HEK293 (cell line): ENCODE results near the gene LSM5.
"Not testable (repeated sequence)": the region's sequence is repeated elsewhere in the genome, so short reads cannot be mapped to it uniquely, and the experiment has no call there.

Experiments used
- CTCF ChIA-PET: fragments of 350-600 bp; formaldehyde crosslinking; extraction: SDS; loops from one replicate; lab custom pipeline; 2021; ENCODE audit warnings: antibody characterized with exemption; lab: Yijun Ruan, JAX
- POLR2A ChIA-PET: fragments of 300-600 bp; formaldehyde crosslinking; extraction: SDS; loops from one replicate; lab custom pipeline; 2020; ENCODE audit warnings: antibody characterized with exemption, inconsistent platforms; lab: Yijun Ruan, JAX
- H3K27ac ChIP-seq: fragments of 200-500 bp; sonication (Bioruptor generic); 2 replicates; pipeline ENCODE4 v1.5.1; 2014; ENCODE audit warnings: low read depth, low read length, control low read depth, inconsistent platforms; ENCODE audit errors: extremely low read depth
- H3K36me3 ChIP-seq, 2 experiments: fragments of 200-500 bp in 1 of 2; sonication (Bioruptor generic) in 1 of 2; 1 replicate in 1 of 2; 2 replicates in 1 of 2; pipeline ENCODE4 v1.5.1; 2014 to 2017; ENCODE audit warnings: inconsistent platforms in 2 of 2, low read length in 2 of 2; ENCODE audit not compliant: control insufficient read depth in 2 of 2, insufficient read depth in 1 of 2
- H3K4me1 ChIP-seq: fragments of 200-500 bp; sonication (Bioruptor generic); 2 replicates; pipeline ENCODE4 v1.5.1; 2014; ENCODE audit warnings: mild to moderate bottlenecking, low read length, inconsistent platforms; ENCODE audit not compliant: control insufficient read depth, insufficient read depth
- H3K4me3 ChIP-seq: 2 replicates; pipeline ENCODE4 v1.5.1; 2011; ENCODE audit warnings: low read depth, mild to moderate bottlenecking, control low read depth, low read length, moderate library complexity
- H3K9me3 ChIP-seq: fragments of 200-500 bp; sonication (Bioruptor generic); 2 replicates; pipeline ENCODE4 v1.5.1; 2014; ENCODE audit warnings: low read depth, low read length, inconsistent platforms; ENCODE audit not compliant: control insufficient read depth, insufficient read depth
- BCL11B ChIP-seq: fragments of 450-650 bp; formaldehyde crosslinking; IDR thresholded peaks from 2 replicates; pipeline ENCODE4 v1.5.1; 2016; ENCODE audit warnings: low read depth, missing biosample characterization, missing genetic modification characterization
- MYNN ChIP-seq: fragments of 450-650 bp; formaldehyde crosslinking; IDR thresholded peaks from 2 replicates; pipeline ENCODE4 v1.5.1; 2016; ENCODE audit warnings: missing biosample characterization, missing genetic modification characterization, borderline replicate concordance
- REST ChIP-seq: fragments of 450-650 bp; formaldehyde crosslinking; IDR thresholded peaks from 2 replicates; pipeline ENCODE4 v1.5.1; 2016; ENCODE audit warnings: missing biosample characterization, missing genetic modification characterization
- ZBTB17 ChIP-seq: fragments of 450-650 bp; formaldehyde crosslinking; IDR thresholded peaks from 2 replicates; pipeline ENCODE4 v1.5.1; 2016; ENCODE audit warnings: missing biosample characterization, missing genetic modification characterization
- ZFP41 ChIP-seq: fragments of 450-650 bp; formaldehyde crosslinking; IDR thresholded peaks from 2 replicates; pipeline ENCODE4 v1.5.1; 2016; ENCODE audit warnings: missing biosample characterization, missing genetic modification characterization, borderline replicate concordance
- ZNF146 ChIP-seq: fragments of 450-650 bp; formaldehyde crosslinking; IDR thresholded peaks from 2 replicates; pipeline ENCODE4 v1.5.1; 2016; ENCODE audit warnings: missing biosample characterization, missing genetic modification characterization
- ZNF24 ChIP-seq: fragments of 450-650 bp; formaldehyde crosslinking; IDR thresholded peaks from 2 replicates; pipeline ENCODE4 v1.5.1; 2016; ENCODE audit warnings: missing biosample characterization, missing genetic modification characterization
- ZNF548 ChIP-seq: fragments of 450-650 bp; formaldehyde crosslinking; IDR thresholded peaks from 2 replicates; pipeline ENCODE4 v1.5.1; 2016; ENCODE audit warnings: missing biosample characterization, missing genetic modification characterization
- ZNF600 ChIP-seq: fragments of 450-650 bp; formaldehyde crosslinking; IDR thresholded peaks from 2 replicates; pipeline ENCODE4 v1.5.1; 2016; ENCODE audit warnings: missing biosample characterization, missing genetic modification characterization
- ZNF768 ChIP-seq: fragments of 450-650 bp; formaldehyde crosslinking; IDR thresholded peaks from 2 replicates; pipeline ENCODE4 v1.5.1; 2018; ENCODE audit warnings: missing biosample characterization, mild to moderate bottlenecking, missing genetic modification characterization
- ZNF791 ChIP-seq: fragments of 450-650 bp; formaldehyde crosslinking; IDR thresholded peaks from 2 replicates; pipeline ENCODE4 v1.5.1; 2016; ENCODE audit warnings: missing biosample characterization, missing genetic modification characterization
- ZSCAN18 ChIP-seq: fragments of 450-650 bp; formaldehyde crosslinking; IDR thresholded peaks from 2 replicates; pipeline ENCODE4 v1.5.1; 2016; ENCODE audit warnings: missing biosample characterization, missing genetic modification characterization
- TF ChIP-seq, protein P1 (sequence below): fragments of 450-650 bp; IDR thresholded peaks from 2 replicates; pipeline ENCODE4 v1.5.1; 2018; ENCODE audit warnings: missing biosample characterization, missing genetic modification characterization
- TF ChIP-seq, protein P2 (sequence below): fragments of 450-650 bp; formaldehyde crosslinking; optimal IDR thresholded peaks from 2 replicates; pipeline ENCODE3; 2016; ENCODE audit warnings: missing biosample characterization, mild to moderate bottlenecking, missing genetic modification characterization
- TF ChIP-seq, protein P3 (sequence below): fragments of 450-650 bp; formaldehyde crosslinking; IDR thresholded peaks from 2 replicates; pipeline ENCODE4 v1.5.1; 2016; ENCODE audit warnings: missing biosample characterization, missing genetic modification characterization
- TF ChIP-seq, protein P4 (sequence below): fragments of 450-650 bp; formaldehyde crosslinking; IDR thresholded peaks from 2 replicates; pipeline ENCODE4 v1.5.1; 2016; ENCODE audit warnings: missing biosample characterization, missing genetic modification characterization

Gene LSM5

GRCh38 chr7:32501522-32501921 is 11.3 kb upstream of the LSM5 start (continued):
- TF ChIP-seq MYNN (no peak), ZFP41 (no peak), REST (tag by site-specific recombination) (no peak)

- CTCF ChIA-PET: interaction anchor here (1.4 kb wide), 1 partner anchor 21 kb away, joined by 3 read pairs; no protein-coding TSS in a partner anchor
- Histone ChIP-seq H3K4me3 (no peak overlapping the region), H3K27ac (no peak overlapping the region), H3K9me3 (no peaks in the 10 kb centered on the region), H3K36me3 (no peaks in the 10 kb centered on the region; a peak in 1 of 3 replicates), H3K4me1 (0 out of 2 replicates have a peak, but pooled peaks cover 3% of the 10 kb centered on the region)
- POLR2A ChIA-PET: no interaction called here
- no peak for TF ChIP-seq ZNF548 (tag by site-specific recombination)
These were observed 10.8 kb upstream of the LSM5 start for GRCh38 chr7:32500922-32501341.

DNA sequence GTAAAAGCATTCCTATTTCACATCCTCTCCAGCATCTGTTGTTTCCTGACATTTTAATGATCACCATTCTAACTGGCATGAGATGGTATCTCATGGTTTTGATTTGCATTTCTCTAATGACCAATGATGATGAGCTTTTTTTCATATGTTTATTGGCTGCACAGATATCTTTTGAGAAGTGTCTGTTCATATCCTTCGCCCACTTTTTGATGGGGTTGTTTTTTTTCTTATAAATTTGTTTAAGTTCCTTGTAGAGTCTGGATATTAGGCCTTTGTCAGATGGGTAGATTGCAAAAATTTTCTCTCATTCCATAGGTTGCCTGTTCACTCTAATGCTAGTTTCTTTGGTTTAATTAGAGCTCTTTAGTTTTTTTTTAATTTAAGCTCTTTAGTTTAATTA is 10.0 kb upstream of the LSM5 start:
- H3K4me3 ChIP-seq, H3K9me3 ChIP-seq, H3K27ac ChIP-seq, H3K4me1 ChIP-seq, POLR2A ChIA-PET, H3K36me3 ChIP-seq: not testable (repeated sequence)
- CTCF ChIA-PET: interaction anchor here (1.4 kb wide), 1 partner anchor 20 kb away, joined by 3 read pairs; no protein-coding TSS in a partner anchor

GRCh38 chr7:32499755-32500154 is 9.6 kb upstream of the LSM5 start:
- POLR2A ChIA-PET, H3K27ac ChIP-seq: not testable (repeated sequence)

DNA sequence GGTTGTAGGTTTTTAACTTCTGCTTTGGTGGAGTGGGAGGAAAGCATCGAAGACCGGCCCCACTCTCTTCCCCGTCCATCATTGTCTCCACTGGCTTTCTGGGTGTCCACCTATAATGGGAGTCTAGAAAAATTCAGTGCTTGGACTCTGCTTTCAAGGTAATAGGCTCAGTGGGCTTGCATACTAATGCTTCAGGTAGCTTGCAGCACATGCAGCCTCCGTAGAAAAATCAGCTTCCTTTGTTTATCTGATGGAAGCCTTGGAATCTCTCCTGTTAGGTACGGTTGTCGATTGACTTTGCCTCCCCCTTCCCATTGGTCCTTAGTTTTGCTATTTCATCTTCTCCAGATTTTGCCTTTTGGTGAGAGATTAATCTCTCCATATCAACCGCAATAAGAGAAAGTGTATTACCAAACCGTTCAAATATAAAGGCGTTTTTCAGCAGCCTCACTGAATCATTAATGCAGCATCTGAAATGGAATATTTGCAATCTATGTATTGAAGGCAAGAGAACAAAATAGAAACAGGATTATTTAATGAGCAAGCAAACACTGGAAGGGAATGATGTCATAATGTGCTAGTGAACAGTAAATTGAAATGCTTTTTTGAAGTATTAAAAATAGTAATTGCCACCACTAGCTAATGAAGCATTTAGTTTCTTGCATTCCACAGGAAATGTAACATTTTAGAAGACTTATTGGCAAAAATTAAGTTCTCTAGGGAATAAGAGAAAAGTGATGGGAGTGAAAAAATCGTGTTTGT is 6.1 kb upstream of the LSM5 start:
- Histone ChIP-seq H3K27ac (peak overlapping the region; percentile 97), H3K9me3 (no peaks in the 10 kb centered on the region), H3K4me3 (peak overlapping the region; percentile 94), H3K36me3 (no peaks in the 10 kb centered on the region), H3K4me1 (peaks cover 3% of the 10 kb centered on the region; the same call in 1 of the 2 replicates)
- POLR2A ChIA-PET: interaction anchor here (0.6 to 1.7 kb wide), 11 partner anchors 9 to 566 kb away, joined by 3 to 12 read pairs (median 4); partner anchors contain the start of gene NT5C3A
- CTCF ChIA-PET: interaction anchor here (0.6 kb wide), 1 partner anchor 271 kb away, joined by 4 read pairs; no protein-coding TSS in a partner anchor
- TF ChIP-seq ZBTB17: peak; percentile 43; the same call in 1 of the 2 replicates
- no peak for TF ChIP-seq BCL11B (tag by site-specific recombination)
- TF ChIP-seq, protein P1, sequence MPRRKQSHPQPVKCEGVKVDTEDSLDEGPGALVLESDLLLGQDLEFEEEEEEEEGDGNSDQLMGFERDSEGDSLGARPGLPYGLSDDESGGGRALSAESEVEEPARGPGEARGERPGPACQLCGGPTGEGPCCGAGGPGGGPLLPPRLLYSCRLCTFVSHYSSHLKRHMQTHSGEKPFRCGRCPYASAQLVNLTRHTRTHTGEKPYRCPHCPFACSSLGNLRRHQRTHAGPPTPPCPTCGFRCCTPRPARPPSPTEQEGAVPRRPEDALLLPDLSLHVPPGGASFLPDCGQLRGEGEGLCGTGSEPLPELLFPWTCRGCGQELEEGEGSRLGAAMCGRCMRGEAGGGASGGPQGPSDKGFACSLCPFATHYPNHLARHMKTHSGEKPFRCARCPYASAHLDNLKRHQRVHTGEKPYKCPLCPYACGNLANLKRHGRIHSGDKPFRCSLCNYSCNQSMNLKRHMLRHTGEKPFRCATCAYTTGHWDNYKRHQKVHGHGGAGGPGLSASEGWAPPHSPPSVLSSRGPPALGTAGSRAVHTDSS: no peak
- TF ChIP-seq, protein P2, sequence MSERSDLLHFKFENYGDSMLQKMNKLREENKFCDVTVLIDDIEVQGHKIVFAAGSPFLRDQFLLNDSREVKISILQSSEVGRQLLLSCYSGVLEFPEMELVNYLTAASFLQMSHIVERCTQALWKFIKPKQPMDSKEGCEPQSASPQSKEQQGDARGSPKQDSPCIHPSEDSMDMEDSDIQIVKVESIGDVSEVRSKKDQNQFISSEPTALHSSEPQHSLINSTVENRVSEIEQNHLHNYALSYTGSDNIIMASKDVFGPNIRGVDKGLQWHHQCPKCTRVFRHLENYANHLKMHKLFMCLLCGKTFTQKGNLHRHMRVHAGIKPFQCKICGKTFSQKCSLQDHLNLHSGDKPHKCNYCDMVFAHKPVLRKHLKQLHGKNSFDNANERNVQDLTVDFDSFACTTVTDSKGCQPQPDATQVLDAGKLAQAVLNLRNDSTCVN (tag by site-specific recombination): no peak
- no peak for TF ChIP-seq ZNF24
- TF ChIP-seq ZSCAN18 (tag by site-specific recombination): no peak
- no peak for TF ChIP-seq ZNF600
- TF ChIP-seq, protein P3, sequence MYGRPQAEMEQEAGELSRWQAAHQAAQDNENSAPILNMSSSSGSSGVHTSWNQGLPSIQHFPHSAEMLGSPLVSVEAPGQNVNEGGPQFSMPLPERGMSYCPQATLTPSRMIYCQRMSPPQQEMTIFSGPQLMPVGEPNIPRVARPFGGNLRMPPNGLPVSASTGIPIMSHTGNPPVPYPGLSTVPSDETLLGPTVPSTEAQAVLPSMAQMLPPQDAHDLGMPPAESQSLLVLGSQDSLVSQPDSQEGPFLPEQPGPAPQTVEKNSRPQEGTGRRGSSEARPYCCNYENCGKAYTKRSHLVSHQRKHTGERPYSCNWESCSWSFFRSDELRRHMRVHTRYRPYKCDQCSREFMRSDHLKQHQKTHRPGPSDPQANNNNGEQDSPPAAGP: no peak
- TF ChIP-seq ZNF791 (tag by site-specific recombination): no peak
- no peak for TF ChIP-seq ZNF768

More at GRCh38 chr7:32499755-32500154, 9.6 kb upstream of the LSM5 start:
- H3K36me3 ChIP-seq, CTCF ChIA-PET, H3K4me1 ChIP-seq, H3K9me3 ChIP-seq, H3K4me3 ChIP-seq: not testable (repeated sequence)
- TF ChIP-seq, protein P4, sequence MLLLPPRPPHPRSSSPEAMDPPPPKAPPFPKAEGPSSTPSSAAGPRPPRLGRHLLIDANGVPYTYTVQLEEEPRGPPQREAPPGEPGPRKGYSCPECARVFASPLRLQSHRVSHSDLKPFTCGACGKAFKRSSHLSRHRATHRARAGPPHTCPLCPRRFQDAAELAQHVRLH: 0 out of 2 replicates have a peak, but pooled peaks have one; percentile 47
- TF ChIP-seq ZNF146 (tag by site-specific recombination): peak; percentile 97
